Measurements from ENCODE around the gene TEKT5.
"Not testable (repeated sequence)": the region's sequence is repeated elsewhere in the genome, so short reads cannot be mapped to it uniquely, and the experiment has no call there.

TEKT5 gene

DNA sequence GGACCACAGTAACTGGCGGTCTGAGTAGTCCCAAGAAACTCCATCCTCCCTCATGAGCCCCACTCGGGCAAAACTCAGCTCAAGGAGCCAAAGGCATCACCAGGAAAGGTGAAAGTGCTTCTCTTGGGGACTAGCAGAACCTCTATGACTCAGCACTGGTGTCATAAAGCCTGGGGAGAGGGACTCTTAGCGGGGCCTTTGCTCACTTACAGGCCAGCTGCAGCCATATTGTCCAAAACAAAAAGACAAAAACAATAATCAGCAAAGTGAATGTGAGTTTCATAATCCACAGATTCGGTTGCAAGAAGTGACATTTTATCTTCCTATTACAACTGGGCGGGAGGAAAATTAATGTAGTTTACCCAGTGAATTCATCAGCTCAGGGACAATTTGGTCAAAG, at the start of gene TEKT5:
Gene TEKT5 (minus strand): TSS at position 101 of the 400 bp plus-strand sequence. CDS start 57 bp downstream, at position 44.
- DNase-seq (ENCODE audit: low read depth), result no peak

DNA sequence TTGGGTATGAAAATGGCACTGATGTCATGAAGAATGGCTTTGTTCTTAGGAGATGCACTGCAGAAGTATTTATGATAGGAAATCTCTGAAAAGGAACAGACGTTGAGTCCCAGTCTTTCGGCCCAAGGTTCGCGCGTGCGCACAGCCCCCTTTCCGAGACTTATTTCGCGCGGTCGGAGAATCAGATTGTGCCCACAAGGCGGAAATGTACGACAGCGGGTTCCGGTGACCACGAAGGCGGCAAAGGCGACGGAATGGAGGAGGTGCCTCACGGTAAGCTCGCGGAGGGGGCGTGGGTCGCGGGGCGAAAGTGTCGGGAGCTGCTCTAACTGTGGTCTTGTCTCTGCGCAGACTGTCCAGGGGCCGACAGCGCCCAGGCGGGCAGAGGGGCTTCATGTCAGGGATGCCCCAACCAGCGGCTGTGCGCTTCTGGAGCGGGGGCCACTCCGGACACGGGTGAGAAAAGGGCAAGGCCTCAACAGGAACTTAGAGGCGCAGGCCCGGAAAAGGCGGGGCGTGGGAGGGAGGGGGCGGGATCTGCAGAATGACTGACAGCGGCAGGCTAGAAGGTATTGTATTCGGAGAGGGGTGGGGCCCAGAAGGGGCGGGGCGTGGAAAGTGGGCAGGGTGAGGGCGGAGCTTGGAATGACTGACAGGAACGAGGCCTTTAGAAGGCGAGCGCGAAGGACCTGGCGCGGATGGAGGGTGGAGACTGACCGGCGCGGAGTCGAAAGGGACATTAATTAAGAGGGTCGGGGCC, 49.1 kb upstream of the TEKT5 start, which contains the start of gene NUBP1:
Gene NUBP1 (plus strand): TSS at position 233 of the 760 bp plus-strand sequence. CDS start 22 bp downstream, at position 255.
- DNase-seq (ENCODE audit: low read depth), result peak; percentile 96

GRCh38 chr16:10743227-10743609, 48.5 kb upstream of the TEKT5 start:
- no peak for DNase-seq (ENCODE audit: low read depth)

DNA sequence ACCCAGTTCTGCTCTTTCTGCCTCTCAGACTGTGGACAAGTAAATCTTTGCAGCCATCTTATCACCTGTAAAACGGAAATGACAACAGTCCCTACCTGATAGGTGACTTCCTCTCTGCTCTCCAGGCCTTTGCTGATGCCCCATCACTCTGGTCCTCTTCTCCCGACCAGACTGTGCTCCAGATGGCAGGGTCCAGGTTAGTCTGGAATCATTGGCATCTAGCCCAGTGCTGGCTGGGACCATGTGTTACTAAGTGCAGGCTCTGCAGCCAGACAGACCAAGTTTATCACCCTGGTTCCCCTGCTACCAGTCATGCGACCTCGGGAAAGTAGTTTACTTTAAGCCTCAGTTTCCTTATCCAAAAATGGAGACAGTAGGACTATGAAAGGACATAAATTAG, 47.1 kb upstream of the TEKT5 start:
- DNase-seq (ENCODE audit: low read depth), result no peak

GRCh38 chr16:10741249-10741648, 46.5 kb upstream of the TEKT5 start:
- DNase-seq (ENCODE audit: low read depth), result not testable (repeated sequence)

DNA sequence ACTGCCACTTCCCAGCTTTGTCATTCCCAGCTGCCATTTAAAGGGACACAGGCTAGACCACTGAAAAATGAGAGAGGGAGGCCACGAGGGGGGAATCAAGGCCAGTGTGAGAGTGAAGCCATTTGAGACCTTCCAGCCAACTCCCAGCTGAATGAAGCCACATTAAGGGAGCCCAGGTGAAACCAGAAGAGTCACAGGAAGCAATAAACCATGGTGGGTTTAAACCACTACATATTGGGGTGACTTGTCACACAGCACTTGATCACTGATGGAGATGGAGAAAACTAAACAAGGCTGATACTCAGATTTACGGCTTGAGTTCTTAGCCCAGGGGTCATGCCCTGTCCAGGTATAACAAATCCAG, 46.1 kb upstream of the TEKT5 start:
- DNase-seq (ENCODE audit: low read depth), result no peak

- DNase-seq (ENCODE audit: low read depth), result no peak
Observed at GRCh38 chr16:10740000-10740844, 45.5 kb upstream of the TEKT5 start.

DNA sequence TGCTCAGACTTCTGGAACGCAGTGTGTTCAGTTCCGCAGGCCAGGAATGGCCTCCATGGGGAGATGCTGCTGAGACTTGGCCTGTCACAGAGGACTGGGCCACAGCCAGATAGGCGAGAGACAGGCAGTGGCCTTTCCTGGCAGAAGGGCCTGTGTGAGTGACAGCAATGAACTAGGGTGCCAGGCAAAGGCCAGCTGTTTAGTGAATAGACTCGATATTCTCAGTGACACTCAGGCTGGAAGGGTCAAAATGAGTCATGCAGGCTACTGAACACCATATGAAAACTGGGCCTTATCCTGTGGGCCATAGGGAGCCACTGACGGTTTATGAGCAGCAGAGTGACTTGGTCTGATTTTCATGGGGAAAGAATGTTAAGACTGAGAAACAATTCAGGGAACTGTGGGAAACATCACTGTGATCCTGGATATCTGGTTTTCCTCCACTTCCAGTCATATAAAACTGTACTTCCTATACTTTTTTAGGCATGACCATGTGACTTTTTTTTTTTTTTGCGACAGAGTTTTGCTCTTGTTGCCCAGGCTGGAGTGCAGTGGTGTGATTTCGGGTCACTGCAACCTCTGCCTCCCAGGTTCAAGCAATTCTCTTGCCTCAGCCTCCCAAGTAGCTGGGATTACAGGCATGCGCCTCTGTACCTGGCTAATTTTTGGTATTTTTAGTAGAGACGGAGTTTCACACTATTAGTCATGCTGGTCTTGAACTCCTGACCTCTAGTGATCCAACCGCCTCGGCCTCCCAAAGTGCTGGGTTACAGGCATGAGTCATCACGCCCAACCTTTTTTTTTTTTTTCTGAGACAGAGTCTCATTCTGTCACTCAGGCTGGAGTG, 43.7 kb upstream of the TEKT5 start:
- peak; percentile 21 for DNase-seq (ENCODE audit: low read depth)

DNA sequence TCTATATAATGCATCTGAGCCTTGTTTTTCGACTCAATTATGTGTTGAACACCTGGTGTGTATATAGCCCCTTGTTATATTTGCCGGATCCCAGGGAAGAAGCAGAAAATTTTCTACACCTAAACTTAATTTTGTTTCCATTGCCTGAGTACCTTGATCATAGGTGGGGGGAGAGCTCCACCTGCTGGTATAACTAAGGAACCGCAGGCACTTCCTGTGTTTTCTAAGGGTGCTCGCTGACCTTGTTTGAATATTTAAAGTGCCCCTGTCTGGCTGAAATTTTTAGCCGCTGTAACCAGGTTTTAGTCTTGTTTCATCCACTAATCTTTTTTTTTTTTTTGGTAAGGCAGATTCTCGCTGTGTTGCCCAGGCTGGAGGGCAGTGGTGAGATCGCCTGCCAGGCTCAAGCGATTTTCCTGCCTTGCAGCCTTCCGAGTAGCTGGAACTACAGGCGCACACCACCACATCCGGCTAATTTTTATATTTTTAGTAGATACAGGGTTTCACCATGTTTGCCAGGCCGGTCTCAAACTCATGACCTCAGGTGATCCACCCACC, 42.4 kb upstream of the TEKT5 start:
- DNase-seq (ENCODE audit: low read depth), result peak; percentile 42

- DNase-seq (ENCODE audit: low read depth), result no peak
Observed at GRCh38 chr16:10731790-10732189, 37.1 kb upstream of the TEKT5 start.

- DNase-seq (ENCODE audit: low read depth), result no peak
Observed at GRCh38 chr16:10729104-10730048, 34.6 kb upstream of the TEKT5 start.

DNA sequence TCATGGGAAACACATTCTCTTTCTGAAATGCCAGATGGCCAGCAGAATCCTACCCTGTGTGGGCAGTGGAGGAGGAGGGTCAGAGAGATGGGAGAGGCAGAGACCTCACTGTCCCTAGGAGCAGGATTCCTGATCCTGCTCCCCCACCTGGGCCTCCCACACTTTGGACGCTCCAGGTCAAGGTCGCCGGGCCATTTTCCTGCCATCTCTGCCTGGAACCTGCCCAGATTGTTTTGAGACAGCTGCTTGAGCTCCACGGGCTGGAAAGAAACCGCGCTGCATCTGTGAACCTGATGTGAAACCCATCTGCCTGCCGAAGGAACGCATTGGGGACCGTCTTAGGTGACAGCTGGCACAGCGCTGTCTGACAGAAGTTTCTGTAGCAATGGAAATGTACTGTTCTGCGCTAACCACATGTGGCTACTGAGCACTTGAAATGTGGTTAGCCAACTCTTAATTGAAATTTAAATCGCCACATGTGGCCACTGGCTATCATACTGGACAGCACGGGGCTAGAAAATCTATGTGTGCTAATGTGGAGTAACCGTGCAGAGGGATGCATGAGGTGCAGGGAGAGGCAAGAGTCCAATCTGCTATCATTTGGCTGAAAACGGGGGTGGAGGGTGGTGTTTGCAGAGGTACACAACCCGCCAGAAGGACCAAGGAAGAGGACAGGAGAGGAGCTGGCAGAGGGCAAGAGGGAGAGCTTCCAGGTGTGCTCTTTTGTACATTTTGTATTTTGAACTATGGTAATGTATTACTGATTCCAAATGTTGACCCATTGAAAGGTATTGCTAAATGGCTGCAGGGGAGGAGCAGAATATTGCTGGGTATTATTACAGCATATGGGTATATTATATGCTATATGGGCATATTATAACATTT, 33.5 kb upstream of the TEKT5 start:
- no peak for DNase-seq (ENCODE audit: low read depth)

DNA sequence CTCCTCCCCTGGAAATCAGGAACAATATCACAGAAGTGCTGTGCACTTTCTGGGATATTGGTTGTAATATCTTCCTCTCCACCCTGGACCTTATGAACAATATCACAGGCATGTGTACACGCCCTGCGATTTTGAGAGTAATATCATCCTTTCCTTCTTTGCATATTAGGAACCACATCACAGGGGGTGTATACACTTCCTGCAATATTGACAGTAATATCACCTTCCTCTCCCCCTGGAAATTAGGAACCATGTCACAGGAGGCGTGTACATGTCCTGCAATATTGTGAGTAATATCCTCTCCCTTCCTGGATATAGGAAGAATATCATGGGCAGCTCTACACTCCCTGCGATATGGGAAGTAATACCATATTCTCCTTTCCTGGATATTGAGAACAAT, 14.2 kb upstream of the TEKT5 start:
- DNase-seq (ENCODE audit: low read depth), result no peak

DNA sequence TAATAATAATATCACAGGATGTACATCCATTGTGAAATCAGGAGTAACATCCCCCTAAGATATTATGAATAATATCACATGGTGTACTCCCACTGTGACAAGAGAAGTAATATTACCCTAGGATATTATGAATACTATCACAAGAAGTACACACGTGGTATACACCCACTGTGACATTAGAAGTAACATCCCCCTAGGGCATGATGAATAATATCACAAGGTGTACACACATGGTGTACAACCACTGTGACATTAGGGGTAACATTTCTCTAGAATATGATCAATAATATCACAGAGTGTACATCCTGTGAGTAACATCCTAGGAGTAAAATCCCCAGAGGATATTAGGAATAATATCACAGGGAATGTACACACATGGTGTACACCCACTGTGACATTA, 5.0 kb upstream of the TEKT5 start:
- DNase-seq (ENCODE audit: low read depth), result no peak

DNA sequence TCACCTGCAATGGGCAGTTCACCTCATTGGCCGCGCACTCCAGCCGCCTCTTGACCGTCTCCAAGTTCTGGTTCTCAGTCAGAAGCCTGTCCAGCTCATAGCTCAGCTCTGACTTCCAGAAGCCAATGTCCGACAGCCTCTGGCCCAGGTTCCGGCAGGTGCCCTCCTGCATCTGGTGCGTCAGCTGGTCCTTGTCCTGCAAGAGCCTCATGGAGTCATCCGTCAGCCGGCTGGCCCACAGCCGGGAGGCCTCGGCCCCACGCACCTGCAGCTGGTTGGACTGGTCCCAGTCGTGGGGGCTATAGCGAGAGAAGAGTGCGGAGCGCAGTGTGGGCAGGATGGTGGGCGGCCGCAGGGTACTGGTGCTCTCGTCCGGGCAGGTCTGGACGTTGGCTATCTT, 424 bp downstream of the TEKT5 start:
- DNase-seq (ENCODE audit: low read depth), result no peak

DNA sequence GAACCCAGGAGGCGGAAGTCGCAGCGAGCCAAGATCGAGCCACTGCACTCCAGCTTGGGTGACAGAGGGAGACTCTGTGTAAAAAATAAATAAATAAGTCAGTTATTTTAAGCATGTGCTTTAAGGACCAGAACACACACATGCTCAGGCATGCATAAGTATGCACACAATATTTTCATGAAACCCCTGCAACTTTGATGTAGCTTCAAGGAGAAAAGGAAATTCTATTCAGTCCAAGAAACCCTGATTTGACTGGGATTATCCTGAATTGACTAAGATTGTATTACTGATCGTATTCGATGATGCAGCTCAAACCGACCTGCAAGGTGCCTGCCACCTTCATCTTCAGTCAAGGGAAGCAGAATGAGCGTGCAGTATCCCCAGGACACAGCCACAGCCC, 841 bp downstream of the TEKT5 start:
- DNase-seq (ENCODE audit: low read depth), result no peak

GRCh38 chr16:10692470-10692869, 2.3 kb downstream of the TEKT5 start:
- DNase-seq (ENCODE audit: low read depth), result no peak

DNA sequence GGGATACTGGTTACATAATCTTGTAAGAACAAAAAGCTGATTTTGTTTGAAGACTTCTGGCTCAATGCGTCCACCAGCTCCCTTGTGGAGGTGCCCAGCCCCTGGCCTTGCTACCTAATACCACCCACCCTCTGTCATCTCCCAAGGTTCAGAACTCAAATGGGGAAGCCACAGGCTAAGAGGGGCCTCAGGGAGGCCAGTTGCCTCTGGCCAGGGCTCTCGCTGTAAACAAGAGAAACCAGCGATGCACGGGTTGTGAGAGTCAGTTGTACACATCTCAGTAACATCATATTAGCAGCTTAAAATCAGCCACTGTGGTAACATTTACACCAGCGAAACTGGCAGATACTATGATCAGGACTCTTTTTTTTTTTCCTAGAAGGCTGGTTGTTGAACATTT, 6.0 kb downstream of the TEKT5 start:
- no peak for DNase-seq (ENCODE audit: low read depth)

- DNase-seq (ENCODE audit: low read depth), result no peak
Observed at GRCh38 chr16:10688291-10688690, 6.4 kb downstream of the TEKT5 start.

DNA sequence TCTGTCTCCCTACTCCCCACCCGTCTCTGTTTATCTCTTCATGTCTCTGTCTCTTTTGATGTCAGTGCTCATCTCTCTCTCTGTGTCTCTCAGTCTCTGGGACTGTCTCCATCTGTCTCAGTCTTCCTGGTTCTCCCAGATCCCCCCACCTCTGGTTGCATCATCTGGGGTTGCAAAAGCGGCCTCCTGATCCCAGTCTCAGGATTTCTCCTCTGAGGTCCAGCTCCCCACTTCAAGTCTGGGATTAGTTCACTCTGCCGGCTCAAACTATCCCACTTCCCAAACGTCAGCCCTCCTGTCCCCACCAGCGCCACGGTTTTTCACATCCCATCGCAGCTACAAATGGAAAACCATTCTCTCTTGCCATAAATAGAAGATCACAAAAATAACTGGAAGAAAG, 9.0 kb downstream of the TEKT5 start:
- no peak for DNase-seq (ENCODE audit: low read depth)
